H1 (cell line): ENCODE results near the gene TRIM7. TPM values are rescaled to one million over a fixed set of nuclear protein-coding genes. Genes with fewer than 3 reads are reported as not detected.

Source experiments
- CTCF ChIA-PET: fragments of 300-600 bp; sonication (Branson Sonifier 250); formaldehyde crosslinking; loops from one replicate; lab custom pipeline; 2021; ENCODE audit not compliant: partially characterized antibody; lab: Charles Lee
- POLR2A ChIA-PET: fragments of 300-600 bp; sonication (Branson Sonifier 250); formaldehyde crosslinking; loops from one replicate; lab custom pipeline; 2021; ENCODE audit warnings: inconsistent platforms; ENCODE audit not compliant: partially characterized antibody; lab: Charles Lee
- DNase-seq, 2 experiments: peaks; one replicate each; pipeline versions ENCODE4 v3.0.0 to v3.0.0-alpha.2; 2010 to 2022; ENCODE audit warnings: low spot score in 2 of 2, low read depth in 1 of 2, mixed read lengths in 1 of 2
- FAIRE-seq: peaks from 2 replicates; lab custom pipeline; 2011; peaks lifted over from hg19 to GRCh38; lab: Jason Lieb, UNC
- H2AFZ ChIP-seq: 2 replicates; pipeline ENCODE4 v1.8.1; 2012; ENCODE audit warnings: low read length, inconsistent platforms
- H2AK5ac ChIP-seq: 2 replicates; pipeline ENCODE4 v1.6.1; 2013; ENCODE audit warnings: low read depth, low read length
- H2BK120ac ChIP-seq: replicated peaks from 2 replicates; pipeline ENCODE3; 2013; ENCODE audit warnings: low read depth, low read length, inconsistent platforms
- H2BK12ac ChIP-seq: 2 replicates; pipeline ENCODE4 v1.6.1; 2013; ENCODE audit warnings: low read depth, low read length
- H2BK15ac ChIP-seq: 2 replicates; pipeline ENCODE4 v1.6.1; 2013; ENCODE audit warnings: low read length
- H2BK20ac ChIP-seq: 2 replicates; pipeline ENCODE4 v1.6.1; 2013; ENCODE audit warnings: low read length
- H2BK5ac ChIP-seq: 2 replicates; pipeline ENCODE4 v1.6.1; 2013; ENCODE audit warnings: low read depth, low read length
- H3K14ac ChIP-seq: 2 replicates; pipeline ENCODE4 v1.6.1; 2013; ENCODE audit warnings: inconsistent platforms; ENCODE audit not compliant: insufficient read length
- H3K18ac ChIP-seq: 2 replicates; pipeline ENCODE4 v1.6.1; 2013; ENCODE audit warnings: low read length; ENCODE audit errors: extremely low read depth
- H3K23ac ChIP-seq: 2 replicates; pipeline ENCODE4 v1.6.1; 2013; ENCODE audit warnings: inconsistent platforms; ENCODE audit not compliant: insufficient read length
- H3K23me2 ChIP-seq: 2 replicates; pipeline ENCODE4 v1.6.1; 2013; ENCODE audit warnings: low read depth, low read length
- H3K27ac ChIP-seq: 2 replicates; pipeline ENCODE4 v1.6.1; 2011; ENCODE audit warnings: low read depth, low read length, inconsistent platforms
- H3K27me3 ChIP-seq, 4 experiments: replicated peaks in 1 of 4; 1 replicate in 1 of 4; 2 replicates in 3 of 4; pipeline versions ENCODE4 v1.6.1 to v1.8.1; 2011 to 2013; ENCODE audit warnings: low read length in 3 of 4, mild to moderate bottlenecking in 3 of 4, inconsistent platforms in 2 of 4, mixed read lengths in 2 of 4, moderate library complexity in 1 of 4; ENCODE audit not compliant: control insufficient read depth in 3 of 4, insufficient read depth in 3 of 4; ENCODE audit errors: extremely low read depth in 1 of 4
- H3K36me3 ChIP-seq, 4 experiments: 2 replicates each; pipeline versions ENCODE4 v1.6.1 to v1.8.1; 2011 to 2013; ENCODE audit warnings: mild to moderate bottlenecking in 4 of 4, low read length in 3 of 4, moderate library complexity in 2 of 4, control low read depth in 1 of 4, inconsistent platforms in 1 of 4; ENCODE audit not compliant: insufficient read depth in 4 of 4, control insufficient read depth in 2 of 4
- H3K4ac ChIP-seq: replicated peaks from 2 replicates; pipeline ENCODE3; 2013; ENCODE audit warnings: low read length, low read depth, mixed read lengths, inconsistent platforms; ENCODE audit not compliant: insufficient read length
- H3K4me1 ChIP-seq, 4 experiments: replicated peaks in 1 of 4; 1 replicate in 1 of 4; 2 replicates in 3 of 4; pipeline versions ENCODE4 v1.6.1 to v1.8.1; 2011 to 2013; ENCODE audit warnings: low read length in 3 of 4, inconsistent platforms in 2 of 4, mixed read lengths in 1 of 4; ENCODE audit not compliant: insufficient read depth in 4 of 4, control insufficient read depth in 3 of 4
- H3K4me2 ChIP-seq, 2 experiments: 2 replicates each; pipeline versions ENCODE4 v1.6.1 to v1.8.1; 2011 to 2013; ENCODE audit warnings: low read depth in 2 of 2, low read length in 2 of 2, control low read depth in 1 of 2, inconsistent platforms in 1 of 2, mild to moderate bottlenecking in 1 of 2; ENCODE audit not compliant: insufficient read depth in 1 of 2
- H3K4me3 ChIP-seq, 4 experiments: fragments of 200-600, 300-600 bp in 1 of 4; sonication (generic), shearing (Covaris generic), sonication (Bioruptor Twin) in 1 of 4; 2 replicates each; pipeline versions ENCODE4 v1.5.1 to v1.8.1; 2011 to 2016; ENCODE audit warnings: low read length in 4 of 4, low read depth in 3 of 4, control low read depth in 2 of 4, inconsistent platforms in 2 of 4, mild to moderate bottlenecking in 2 of 4, mixed read lengths in 1 of 4, moderate library complexity in 1 of 4; ENCODE audit not compliant: insufficient read depth in 2 of 4; ENCODE audit errors: extremely low read depth in 1 of 4
- H3K56ac ChIP-seq: replicated peaks from 2 replicates; pipeline ENCODE3; 2013; ENCODE audit warnings: low read depth, mild to moderate bottlenecking, mixed read lengths, low read length, inconsistent platforms; ENCODE audit not compliant: insufficient read length
- H3K79me1 ChIP-seq: 2 replicates; pipeline ENCODE4 v1.6.1; 2013; ENCODE audit warnings: low read depth, low read length, control low read depth
- H3K79me2 ChIP-seq, 2 experiments: 2 replicates each; pipeline versions ENCODE4 v1.6.1 to v1.8.1; 2012 to 2013; ENCODE audit warnings: low read length in 2 of 2, mild to moderate bottlenecking in 2 of 2, inconsistent platforms in 1 of 2; ENCODE audit not compliant: insufficient read depth in 2 of 2, control insufficient read depth in 1 of 2
- H3K9ac ChIP-seq, 4 experiments: replicated peaks in 1 of 4; 1 replicate in 1 of 4; 2 replicates in 3 of 4; pipeline versions ENCODE4 v1.6.1 to v1.8.1; 2011 to 2013; ENCODE audit warnings: low read depth in 3 of 4, low read length in 3 of 4, control low read depth in 2 of 4, mild to moderate bottlenecking in 2 of 4, moderate library complexity in 2 of 4, inconsistent platforms in 1 of 4; ENCODE audit errors: extremely low read depth in 1 of 4
- H3K9me3 ChIP-seq, 2 experiments: 2 replicates each; pipeline versions ENCODE4 v1.6.1 to v1.8.1; 2012 to 2013; ENCODE audit warnings: mild to moderate bottlenecking in 2 of 2, moderate library complexity in 2 of 2, control low read depth in 1 of 2, inconsistent platforms in 1 of 2, low read depth in 1 of 2, low read length in 1 of 2, mixed read lengths in 1 of 2; ENCODE audit not compliant: insufficient read depth in 2 of 2
- H4K20me1 ChIP-seq, 2 experiments: replicated peaks in 1 of 2; 2 replicates each; pipeline versions ENCODE3 to v1.8.1; 2011 to 2013; ENCODE audit warnings: inconsistent platforms in 2 of 2, low read length in 2 of 2, mild to moderate bottlenecking in 1 of 2; ENCODE audit not compliant: insufficient read depth in 2 of 2, control insufficient read depth in 1 of 2
- H4K5ac ChIP-seq: 2 replicates; pipeline ENCODE4 v1.6.1; 2013; ENCODE audit warnings: low read length, low read depth, mixed read lengths, inconsistent platforms; ENCODE audit not compliant: insufficient read length
- H4K8ac ChIP-seq: 2 replicates; pipeline ENCODE4 v1.8.0; 2013; ENCODE audit warnings: mild to moderate bottlenecking, moderate library complexity, low read length, inconsistent platforms; ENCODE audit not compliant: insufficient read depth; ENCODE audit errors: extremely low read depth
- H4K91ac ChIP-seq: replicated peaks from 2 replicates; pipeline ENCODE3; 2013; ENCODE audit warnings: low read length, mixed read lengths, inconsistent platforms; ENCODE audit not compliant: insufficient read length
- ASH2L ChIP-seq: fragments of 200-600, 300-600 bp; sonication (generic); IDR thresholded peaks from one replicate; pipeline ENCODE4 v1.7.1; 2017; ENCODE audit warnings: low read length
- BCL11A ChIP-seq, 2 experiments: IDR thresholded peaks; one replicate each; pipeline ENCODE4 v1.6.1; 2011; ENCODE audit warnings: low read depth in 2 of 2, low read length in 2 of 2, mild to moderate bottlenecking in 2 of 2
- CBX8 ChIP-seq: fragments of 300-800, 300-1000 bp; sonication (generic); IDR thresholded peaks from 2 replicates; pipeline ENCODE4 v1.7.1; 2016; ENCODE audit warnings: low read depth, low read length, borderline replicate concordance
- EGR1 ChIP-seq: IDR thresholded peaks from 2 replicates; pipeline ENCODE4 v1.6.1; 2011; ENCODE audit warnings: low read depth, low read length, borderline replicate concordance
- NRF1 ChIP-seq: IDR thresholded peaks from 2 replicates; pipeline ENCODE4 v1.6.1; 2011; ENCODE audit warnings: mild to moderate bottlenecking, low read depth, low read length, improper control_type of control experiment
- RBBP5 ChIP-seq: IDR thresholded peaks from 2 replicates; pipeline ENCODE4 v1.7.1; 2012; ENCODE audit warnings: low read depth, mild to moderate bottlenecking, inconsistent platforms, low read length, moderate library complexity, borderline replicate concordance
- RFX5 ChIP-seq: IDR thresholded peaks from 2 replicates; pipeline ENCODE4 v1.6.1; 2011; ENCODE audit warnings: low read depth, low read length, improper control_type of control experiment, borderline replicate concordance
- RNF2 ChIP-seq: fragments of 200-900, 300-1000 bp; sonication (generic); IDR thresholded peaks from 2 replicates; pipeline ENCODE4 v1.7.1; 2016; ENCODE audit warnings: borderline replicate concordance, low read depth, mild to moderate bottlenecking, antibody characterized with exemption, low read length; ENCODE audit not compliant: poor library complexity, severe bottlenecking; ENCODE audit errors: missing control alignments
- SIX5 ChIP-seq: IDR thresholded peaks from 2 replicates; pipeline ENCODE4 v1.6.1; 2011; ENCODE audit warnings: mild to moderate bottlenecking, low read depth, low read length
- TBP ChIP-seq: IDR thresholded peaks from 2 replicates; pipeline ENCODE4 v1.6.1; 2011; ENCODE audit warnings: low read depth, low read length, improper control_type of control experiment
- YY1 ChIP-seq: IDR thresholded peaks from 2 replicates; pipeline ENCODE4 v1.6.1; 2011; ENCODE audit warnings: low read depth, mild to moderate bottlenecking, low read length
- WGBS, 2 experiments: shearing (Covaris generic) in 1 of 2; methylation state at CpG; one replicate each; pipeline versions ENCODE4 v1.1.6 to v1.1.7; 2013 to 2015; ENCODE audit warnings: low lambda C conversion rate in 2 of 2, mixed read lengths in 2 of 2, inconsistent platforms in 1 of 2, low coverage in 1 of 2, missing lambda C conversion rate in 1 of 2; ENCODE audit not compliant: insufficient replicate concordance in 2 of 2, insufficient coverage in 1 of 2, insufficient read length in 1 of 2; ENCODE audit errors: extremely low coverage in 1 of 2, missing lambda C conversion rate in 1 of 2; 5-methylcytosine and 5-hydroxymethylcytosine counted together
- polyA plus RNA-seq, 7 experiments: library from polyadenylated mRNA; depleted of rRNA in 3 of 7; stranded (reverse) in 5 of 7; unstranded in 2 of 7; fragments of >200 nt in 5 of 7; fragments of 200-250 nt in 2 of 7; gene quantifications; 1 replicate in 5 of 7; 2 replicates in 1 of 7; 4 replicates in 1 of 7; pipeline versions ENCODE4 v1.2.1 to v1.2.3, GENCODE V29; 2011 to 2013; ENCODE audit warnings: missing spikeins in 2 of 7, mixed read lengths in 2 of 7
- total RNA-seq: library from RNA; stranded (reverse); fragmentation: NEBNext Ultra II Directional; extraction: Animal tissue kit (Norgen Biotek cat#: 25700); gene quantifications from 2 replicates; pipeline ENCODE4 v1.2.1, GENCODE V29; 2021
- TF ChIP-seq, protein P1 (sequence below): IDR thresholded peaks from 2 replicates; pipeline ENCODE4 v1.6.1; 2011; ENCODE audit warnings: low read depth, mild to moderate bottlenecking, low read length; ENCODE audit not compliant: insufficient read depth

The TRIM7 gene
- total and polyA plus RNA-seq, 2 of the 8 experiments (the other 6 are each of a cell fraction or from before 2014, with no cell fraction given): 0.36 to 0.47 TPM

DNA sequence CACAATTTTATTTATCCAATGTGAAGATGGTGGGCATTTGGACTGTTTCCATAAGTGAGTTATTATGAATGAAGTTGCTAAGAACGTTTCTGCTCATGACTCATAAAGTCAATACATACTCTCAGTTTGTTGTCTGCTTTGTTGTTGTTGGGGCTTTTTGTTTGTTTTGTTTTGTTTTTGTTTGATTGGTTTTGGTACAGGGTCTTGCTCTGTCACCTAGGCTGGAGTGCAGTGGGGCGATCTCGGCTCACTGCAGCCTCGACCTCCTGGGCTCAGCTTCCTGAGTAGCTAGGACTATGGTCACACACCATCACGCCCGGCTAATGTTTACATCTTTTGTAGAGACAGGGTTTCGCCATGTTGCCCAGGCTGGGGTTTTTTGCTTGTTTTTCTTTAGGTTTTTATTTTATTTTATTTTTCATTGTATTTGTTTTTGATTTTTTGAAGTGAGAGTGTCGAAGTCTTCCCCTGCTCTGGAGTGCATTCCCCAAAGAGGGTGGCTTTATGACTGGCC, 18.0 kb downstream of the TRIM7 start:
- CTCF ChIA-PET: interaction anchor here (0.6 to 12.3 kb wide), 6 partner anchors 12 to 58 kb away, joined by 3 to 197 read pairs (median 10); partner anchors contain the start of gene TRIM7
- TF ChIP-seq CBX8 (no peak), TBP (no peak), RNF2 (no peak), RBBP5 (no peak), BCL11A (IDR thresholded peaks at IDR 0.05; ENCODE audit: low read depth in 2 of 2, low read length in 2 of 2) (no peak), SIX5 (no peak), RFX5 (no peak), NRF1 (no peak), ASH2L (no peak), EGR1 (no peak), YY1 (no peak)
- TF ChIP-seq, protein P1, sequence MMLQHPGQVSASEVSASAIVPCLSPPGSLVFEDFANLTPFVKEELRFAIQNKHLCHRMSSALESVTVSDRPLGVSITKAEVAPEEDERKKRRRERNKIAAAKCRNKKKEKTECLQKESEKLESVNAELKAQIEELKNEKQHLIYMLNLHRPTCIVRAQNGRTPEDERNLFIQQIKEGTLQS: no peak

More for the DNA sequence above, 18.0 kb downstream of the TRIM7 start:
- Histone ChIP-seq H3K4me3 (peak overlapping the region; percentile 62 to 90 (median 78)), H2BK5ac (no peak overlapping the region), H3K56ac (no peak overlapping the region), H3K79me2 (no peaks in the 10 kb centered on the region), H3K14ac (no peak overlapping the region), H4K5ac (no peak overlapping the region), H4K8ac (no peak overlapping the region), H3K27ac (no peak overlapping the region), H2BK20ac (no peak overlapping the region), H3K4me1 (peaks cover 0 to 11% (median 2%) of the 10 kb centered on the region in 4 experiments; a peak in 4 of 7 replicates), H2BK15ac (no peak overlapping the region), H2AK5ac (no peak overlapping the region), H3K9me3 (no peaks in the 10 kb centered on the region; a peak in 1 of 4 replicates), H3K9ac (peak overlapping the region in 1 of 4 experiments; percentile 9; a peak in 1 of 7 replicates), H3K23me2 (peaks cover 32% of the 10 kb centered on the region), H3K79me1 (no peaks in the 10 kb centered on the region), H3K36me3 (no peaks in the 10 kb centered on the region), H3K4me2 (peak overlapping the region; percentile 69 to 96), H2BK120ac (no peak overlapping the region), H4K20me1 (peaks cover 2 to 4% of the 10 kb centered on the region in 2 experiments), H2AFZ (0 out of 2 replicates have a peak overlapping the region, but pooled peaks have one; percentile 49), H2BK12ac (no peak overlapping the region; the same call in 1 of the 2 replicates), H4K91ac (no peak overlapping the region), H3K23ac (no peak overlapping the region), H3K27me3 (peaks cover 15 to 26% (median 23%) of the 10 kb centered on the region in 4 experiments; a peak in 6 of 7 replicates), H3K18ac (no peak overlapping the region; the same call in 1 of the 2 replicates), H3K4ac (no peak overlapping the region)
- POLR2A ChIA-PET: interaction anchor here (0.9 to 11.9 kb wide), 6 partner anchors 10 to 94 kb away, joined by 3 to 90 read pairs (median 7); partner anchors contain the start of genes RACK1 and TRIM7
- DNase-seq: no peak
- FAIRE-seq: no peak
- 23% methylated on average over 8 of the region's 8 CpGs; no CpG with 5 or more reads in 1 of the 2 experiments for WGBS, 2 experiments
